HG02973 (cell line): ENCODE measurements around the gene FBLN1.
"Not testable (repeated sequence)": the region's sequence is repeated elsewhere in the genome, so short reads cannot be mapped to it uniquely, and the experiment has no call there.

Experiments used
- ATAC-seq: cut with Tn5 transposase; IDR thresholded peaks from one replicate; pipeline ENCODE4 v1.9.1; 2021; ENCODE audit warnings: moderate library complexity; ENCODE audit not compliant: unreplicated experiment

Gene FBLN1

GRCh38 chr22:45582955-45583320, 80.3 kb downstream of the FBLN1 start:
- no peak for ATAC-seq

- no peak for ATAC-seq
Measured at GRCh38 chr22:45583504-45583903, 80.8 kb downstream of the FBLN1 start.

- ATAC-seq: no peak
Measured at GRCh38 chr22:45584121-45584570, 81.5 kb downstream of the FBLN1 start.

GRCh38 chr22:45584621-45585436, 82.1 kb downstream of the FBLN1 start:
- ATAC-seq: no peak

GRCh38 chr22:45585437-45585755, 82.7 kb downstream of the FBLN1 start:
- no peak for ATAC-seq

- no peak for ATAC-seq
Measured at GRCh38 chr22:45585946-45586540, 83.4 kb downstream of the FBLN1 start.

- ATAC-seq: no peak
Measured at GRCh38 chr22:45586651-45587405, 84.1 kb downstream of the FBLN1 start.

GRCh38 chr22:45587638-45588505, 85.2 kb downstream of the FBLN1 start:
- ATAC-seq: no peak

- ATAC-seq: no peak
Measured at GRCh38 chr22:45589556-45589955, 86.9 kb downstream of the FBLN1 start.

- no peak for ATAC-seq
Measured at GRCh38 chr22:45590262-45590661, 87.6 kb downstream of the FBLN1 start.

GRCh38 chr22:45591633-45592213, 89.0 kb downstream of the FBLN1 start:
- ATAC-seq: not testable (repeated sequence)

- no peak for ATAC-seq
Measured at GRCh38 chr22:45594123-45594941, 91.6 kb downstream of the FBLN1 start.

GRCh38 chr22:45597460-45598192, 94.9 kb downstream of the FBLN1 start:
- ATAC-seq: no peak

GRCh38 chr22:45598596-45599217, 96.0 kb downstream of the FBLN1 start:
- ATAC-seq: no peak

- no peak for ATAC-seq
Measured at GRCh38 chr22:45599836-45600577, 97.3 kb downstream of the FBLN1 start.

- ATAC-seq: no peak
Measured at GRCh38 chr22:45600790-45601730, 98.4 kb downstream of the FBLN1 start.
